ENCODE measurements around the gene PIP4K2A.
"Not testable (repeated sequence)": the region's sequence is repeated elsewhere in the genome, so short reads cannot be mapped to it uniquely, and the experiment has no call there.

Gene PIP4K2A

DNA sequence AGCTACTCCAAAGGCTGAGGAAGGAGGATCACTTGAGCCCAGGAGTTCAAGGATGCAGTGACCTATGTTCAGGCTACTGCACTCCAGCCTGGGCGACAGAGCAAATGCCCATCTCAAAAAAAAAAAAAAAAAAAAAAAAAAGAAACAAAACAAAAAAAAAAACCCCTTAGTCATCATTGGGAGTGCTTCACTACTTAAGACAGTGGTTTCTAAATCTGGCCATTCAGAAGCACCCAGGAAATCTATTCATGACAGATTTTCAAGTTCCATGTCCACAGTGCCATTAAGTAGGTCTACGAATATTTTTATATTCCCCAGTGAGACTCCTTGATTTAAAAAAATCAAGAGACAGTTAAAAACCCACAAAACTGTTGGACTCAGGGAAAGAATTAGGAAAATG lies 182.9 kb downstream of the PIP4K2A start:
- no peaks in the 10 kb centered on the region for H3K4me1 Mint-ChIP-seq
- peaks cover 2% of the 10 kb centered on the region for H3K9me3 Mint-ChIP-seq
- peaks cover 16% of the 10 kb centered on the region for H3K36me3 Mint-ChIP-seq
- ATAC-seq (ENCODE audit: low read depth) = no peak
- no peak overlapping the region for H3K4me3 Mint-ChIP-seq
- no peaks in the 10 kb centered on the region for H3K27me3 Mint-ChIP-seq
- H3K27ac Mint-ChIP-seq = no peak overlapping the region
- DNase-seq (ENCODE audit: low spot score in 2 of 2) = no peak

DNA sequence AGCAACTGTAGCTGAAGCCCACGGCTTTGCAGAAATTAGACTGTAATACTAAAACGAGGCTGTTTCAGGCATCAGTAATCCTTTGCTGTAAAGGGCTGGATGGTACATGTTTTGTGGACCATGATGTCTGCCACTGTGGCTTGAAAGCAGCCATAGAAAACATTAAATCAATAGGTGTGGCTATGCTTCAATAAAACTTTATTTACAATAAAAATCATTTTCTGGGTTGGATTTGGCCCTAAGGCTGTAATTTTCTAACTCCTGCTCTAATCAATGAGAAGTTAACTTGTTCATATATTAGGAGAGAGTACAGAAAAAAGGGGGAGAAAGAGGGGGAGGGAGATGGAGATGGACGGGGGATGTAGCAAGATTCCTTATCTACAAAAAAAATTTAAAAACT lies 183.4 kb downstream of the PIP4K2A start:
- Mint-ChIP-seq H3K4me1 (no peaks in the 10 kb centered on the region), H3K27me3 (no peaks in the 10 kb centered on the region), H3K9me3 (peaks cover 2% of the 10 kb centered on the region), H3K27ac (no peak overlapping the region), H3K4me3 (no peak overlapping the region), H3K36me3 (peaks cover 12% of the 10 kb centered on the region)
- DNase-seq (ENCODE audit: low spot score in 2 of 2) = no peak
- no peak for ATAC-seq (ENCODE audit: low read depth)

DNA sequence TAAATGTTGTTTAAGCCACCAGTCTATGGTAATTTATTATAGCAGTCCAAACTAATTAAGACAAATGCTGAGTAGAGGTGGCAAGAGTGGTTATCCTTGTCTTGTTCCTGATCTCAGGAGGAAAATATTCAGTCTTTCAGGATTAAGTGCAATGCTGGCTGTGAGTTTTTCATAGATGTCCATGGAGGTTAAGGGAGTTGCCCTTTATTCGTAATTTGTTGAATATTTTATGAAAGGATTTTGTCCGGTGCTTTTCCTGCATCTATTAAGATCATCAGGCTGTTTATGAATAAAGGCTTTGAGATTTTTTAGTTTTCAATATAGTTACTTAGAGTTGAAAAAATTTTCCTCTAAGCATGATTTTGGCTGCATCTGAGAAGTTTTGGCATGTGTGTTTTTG lies 186.9 kb downstream of the PIP4K2A start:
- Mint-ChIP-seq H3K36me3 (peaks cover 6% of the 10 kb centered on the region), H3K9me3 (peaks cover 16% of the 10 kb centered on the region), H3K4me1 (no peaks in the 10 kb centered on the region), H3K4me3 (no peak overlapping the region), H3K27ac (no peak overlapping the region), H3K27me3 (no peaks in the 10 kb centered on the region)
- no peak for ATAC-seq (ENCODE audit: low read depth)
- DNase-seq (ENCODE audit: low spot score in 2 of 2) = no peak

DNA sequence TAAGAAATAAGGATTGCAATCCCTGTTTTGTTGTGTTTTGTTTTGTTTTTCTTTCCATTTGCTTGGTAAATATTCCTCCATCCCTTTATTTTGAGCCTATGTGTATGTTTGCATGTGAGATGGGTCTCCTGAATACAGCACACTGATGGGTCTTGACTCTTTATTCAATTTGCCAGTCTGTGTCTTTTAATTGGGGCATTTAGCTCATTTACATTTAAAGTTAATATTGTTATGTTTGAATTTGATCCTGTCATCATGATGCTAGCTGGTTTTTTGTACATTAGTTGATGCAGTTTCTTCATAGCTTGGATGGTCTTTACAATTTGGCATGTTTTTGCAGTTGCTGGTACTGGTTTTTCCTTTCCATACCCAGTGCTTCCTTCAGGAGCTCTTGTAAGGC lies 190.0 kb downstream of the PIP4K2A start:
- ATAC-seq (ENCODE audit: low read depth); H3K27me3 Mint-ChIP-seq; H3K27ac Mint-ChIP-seq; DNase-seq (ENCODE audit: low spot score in 2 of 2); H3K36me3 Mint-ChIP-seq; H3K4me3 Mint-ChIP-seq; H3K4me1 Mint-ChIP-seq: not testable (repeated sequence)
- H3K9me3 Mint-ChIP-seq = peaks cover 20% of the 10 kb centered on the region

DNA sequence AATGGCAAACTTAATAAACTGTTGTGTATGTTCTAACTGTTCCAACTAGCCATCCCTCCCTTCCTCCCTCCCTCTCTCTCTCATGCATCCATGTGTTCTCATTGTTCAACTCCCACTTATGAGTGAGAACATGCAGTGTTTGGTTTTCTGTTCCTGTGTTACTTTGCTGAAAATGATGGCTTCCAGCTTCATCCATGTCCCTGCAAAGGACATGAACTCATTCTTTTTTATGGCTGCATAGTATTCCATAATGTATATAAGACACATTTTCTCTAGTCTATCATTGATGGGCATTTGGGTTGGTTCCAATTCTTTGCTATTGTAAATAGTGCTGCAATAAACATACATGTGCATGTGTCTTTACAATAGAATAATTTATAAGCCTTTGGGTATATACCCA lies 193.7 kb downstream of the PIP4K2A start:
- peaks cover 19% of the 10 kb centered on the region for H3K9me3 Mint-ChIP-seq
- H3K4me1 Mint-ChIP-seq; DNase-seq (ENCODE audit: low spot score in 2 of 2); H3K27ac Mint-ChIP-seq; H3K27me3 Mint-ChIP-seq; H3K36me3 Mint-ChIP-seq; H3K4me3 Mint-ChIP-seq; ATAC-seq (ENCODE audit: low read depth): not testable (repeated sequence)

GRCh38 chr10:22518167-22518724 lies 196.1 kb downstream of the PIP4K2A start:
- peaks cover 2% of the 10 kb centered on the region for H3K36me3 Mint-ChIP-seq
- no peak overlapping the region for H3K4me3 Mint-ChIP-seq
- H3K9me3 Mint-ChIP-seq = peaks cover 7% of the 10 kb centered on the region
- no peaks in the 10 kb centered on the region for H3K4me1 Mint-ChIP-seq
- H3K27ac Mint-ChIP-seq = no peak overlapping the region
- ATAC-seq (ENCODE audit: low read depth) (no peak), DNase-seq (ENCODE audit: low spot score in 2 of 2) (no peak)
- H3K27me3 Mint-ChIP-seq = peaks cover 6% of the 10 kb centered on the region

GRCh38 chr10:22515009-22515408 lies 199.4 kb downstream of the PIP4K2A start:
- no peak overlapping the region for H3K27ac Mint-ChIP-seq
- H3K4me3 Mint-ChIP-seq = no peak overlapping the region
- H3K27me3 Mint-ChIP-seq = peaks cover 9% of the 10 kb centered on the region
- peaks cover 5% of the 10 kb centered on the region for H3K36me3 Mint-ChIP-seq
- DNase-seq (ENCODE audit: low spot score in 2 of 2) (no peak), ATAC-seq (ENCODE audit: low read depth) (no peak)
- no peaks in the 10 kb centered on the region for H3K4me1 Mint-ChIP-seq
- H3K9me3 Mint-ChIP-seq = peaks cover 3% of the 10 kb centered on the region

GRCh38 chr10:22514414-22514758 lies 200.0 kb downstream of the PIP4K2A start:
- H3K27me3 Mint-ChIP-seq; H3K9me3 Mint-ChIP-seq; H3K4me1 Mint-ChIP-seq; H3K36me3 Mint-ChIP-seq; H3K27ac Mint-ChIP-seq; ATAC-seq (ENCODE audit: low read depth); DNase-seq (ENCODE audit: low spot score in 2 of 2); H3K4me3 Mint-ChIP-seq: not testable (repeated sequence)

DNA sequence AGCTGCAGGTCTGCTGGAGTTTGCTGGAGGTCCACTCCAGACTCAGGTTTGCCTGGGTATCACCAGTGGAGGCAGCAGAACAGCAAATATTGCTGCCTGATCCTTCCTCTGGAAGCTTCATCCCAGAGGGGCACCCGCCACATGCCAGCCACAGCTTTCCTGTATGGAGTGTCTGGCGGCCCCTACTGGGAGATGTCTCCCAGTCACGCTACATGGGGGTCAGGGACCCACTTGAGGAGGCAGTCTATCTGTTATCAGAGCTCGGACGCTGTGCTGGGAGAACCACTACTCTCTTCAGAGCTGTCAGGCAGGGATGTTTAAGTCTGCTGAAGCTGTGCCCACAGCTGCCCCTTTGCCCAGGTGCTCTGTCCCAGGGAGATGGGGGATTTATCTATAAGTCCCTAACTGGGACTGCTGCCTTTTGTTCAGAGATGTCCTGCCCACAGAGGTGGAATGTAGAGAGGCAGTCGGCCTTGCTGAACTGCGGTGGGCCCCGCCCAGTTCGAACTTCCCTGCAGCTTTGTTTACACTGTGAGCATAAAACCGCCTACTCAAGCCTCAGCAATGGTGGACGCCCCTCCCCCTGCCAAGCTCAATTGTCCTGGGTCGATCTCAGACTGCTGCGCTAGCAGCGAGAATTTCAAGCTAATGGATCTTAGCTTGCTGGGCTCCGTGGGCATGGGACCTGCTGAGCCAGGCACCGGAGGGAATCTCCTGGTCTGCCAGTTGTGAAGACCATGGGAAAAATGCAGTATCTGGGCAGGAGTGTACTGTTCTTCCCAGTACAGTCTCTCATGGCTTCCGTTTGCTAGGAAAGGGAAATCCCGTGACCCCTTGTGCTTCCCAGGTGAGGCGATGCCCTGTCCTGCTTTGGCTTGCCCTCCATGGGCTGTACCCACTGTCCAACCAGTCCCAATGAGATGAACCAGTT lies 200.6 kb downstream of the PIP4K2A start:
- not testable (repeated sequence) for H3K4me1 Mint-ChIP-seq; H3K27ac Mint-ChIP-seq; H3K9me3 Mint-ChIP-seq; H3K27me3 Mint-ChIP-seq; H3K36me3 Mint-ChIP-seq; H3K4me3 Mint-ChIP-seq; DNase-seq (ENCODE audit: low spot score in 2 of 2)
- peak; percentile 29 for ATAC-seq (ENCODE audit: low read depth)

DNA sequence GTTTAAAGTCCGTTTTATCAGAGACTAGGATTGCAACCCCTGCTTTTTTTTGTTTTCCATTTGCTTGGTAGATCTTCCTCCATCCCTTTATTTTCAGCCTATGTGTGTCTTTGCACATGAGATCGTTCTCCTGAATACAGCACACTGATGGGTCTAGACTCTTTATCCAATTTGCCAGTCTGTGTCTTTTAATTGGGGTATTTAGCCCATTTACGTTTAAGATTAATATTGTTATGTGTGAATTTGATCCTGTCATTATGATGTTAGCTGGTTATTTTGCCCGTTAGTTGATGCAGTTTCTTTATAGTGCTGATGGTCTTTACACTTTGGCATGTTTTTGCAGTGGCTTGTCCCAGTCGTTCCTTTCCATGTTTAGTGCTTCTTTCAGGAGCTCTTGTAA lies 202.4 kb downstream of the PIP4K2A start:
- H3K36me3 Mint-ChIP-seq; H3K27ac Mint-ChIP-seq; H3K4me3 Mint-ChIP-seq; H3K27me3 Mint-ChIP-seq; ATAC-seq (ENCODE audit: low read depth); H3K9me3 Mint-ChIP-seq; DNase-seq (ENCODE audit: low spot score in 2 of 2); H3K4me1 Mint-ChIP-seq: not testable (repeated sequence)

DNA sequence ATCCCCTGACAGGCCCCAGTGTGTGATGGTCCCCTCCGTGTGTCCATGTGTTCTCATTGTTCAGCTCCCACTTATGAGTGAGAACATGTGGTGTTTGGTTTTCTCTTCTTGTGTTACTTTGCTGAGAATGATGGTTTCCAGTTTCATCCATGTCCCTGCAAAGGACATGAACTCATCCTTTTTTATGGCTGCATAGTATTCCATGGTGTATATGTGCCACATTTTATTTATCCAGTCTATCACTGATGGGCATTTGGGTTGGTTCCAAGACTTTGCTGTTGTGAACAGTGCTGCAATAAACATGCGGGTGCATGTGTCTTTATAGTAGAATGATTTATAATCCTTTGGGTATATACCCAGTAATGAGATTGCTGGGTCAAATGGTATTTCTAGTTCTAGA lies 206.2 kb downstream of the PIP4K2A start:
- not testable (repeated sequence) for ATAC-seq (ENCODE audit: low read depth); DNase-seq (ENCODE audit: low spot score in 2 of 2)
- H3K4me1 Mint-ChIP-seq = peaks cover 12% of the 10 kb centered on the region

GRCh38 chr10:22505911-22506685 lies 208.3 kb downstream of the PIP4K2A start:
- Mint-ChIP-seq H3K27ac (peak overlapping the region; percentile 66), H3K4me3 (peak overlapping the region; percentile 74), H3K27me3 (no peaks in the 10 kb centered on the region), H3K36me3 (peaks cover 4% of the 10 kb centered on the region), H3K9me3 (peaks cover 1% of the 10 kb centered on the region), H3K4me1 (peaks cover 12% of the 10 kb centered on the region)
- ATAC-seq (ENCODE audit: low read depth) (peak; percentile 92), DNase-seq (ENCODE audit: low spot score in 2 of 2) (peak in 1 of 2 donors; percentile 22)

More for the DNA sequence above, 206.2 kb downstream of the PIP4K2A start:
- H3K27me3 Mint-ChIP-seq, H3K4me3 Mint-ChIP-seq, H3K9me3 Mint-ChIP-seq, H3K27ac Mint-ChIP-seq, H3K36me3 Mint-ChIP-seq: not testable (repeated sequence)

DNA sequence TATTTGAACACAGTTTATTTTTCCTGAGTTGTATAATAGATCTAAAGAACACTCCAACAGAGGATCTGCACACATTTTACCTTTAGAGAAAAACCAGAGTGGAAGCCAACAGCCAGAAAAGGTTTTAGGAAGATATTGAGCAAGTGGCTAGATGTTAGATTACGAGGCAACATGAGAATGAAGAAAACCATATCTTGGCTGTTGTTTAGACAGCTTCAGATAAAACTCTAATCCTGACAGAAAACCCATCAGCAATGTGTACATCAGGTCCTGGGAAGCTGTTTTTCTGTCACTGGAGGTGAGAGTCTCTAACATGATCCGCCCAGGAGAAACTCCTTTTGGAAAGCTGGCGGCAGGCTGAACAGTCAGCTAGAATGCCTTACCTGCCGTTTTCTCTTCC lies 209.6 kb downstream of the PIP4K2A start:
- Mint-ChIP-seq H3K27ac (no peak overlapping the region), H3K9me3 (peaks cover 1% of the 10 kb centered on the region), H3K4me3 (no peak overlapping the region), H3K27me3 (no peaks in the 10 kb centered on the region), H3K4me1 (peaks cover 12% of the 10 kb centered on the region), H3K36me3 (peaks cover 4% of the 10 kb centered on the region)
- ATAC-seq (ENCODE audit: low read depth) = no peak
- DNase-seq (ENCODE audit: low spot score in 2 of 2) = no peak

All from memory B cell (primary cell).